SK-N-SH (cell line): ENCODE results near the gene KIF9. TPM values are rescaled to one million over a fixed set of nuclear protein-coding genes. Genes with fewer than 3 reads are reported as not detected.
"Not testable (repeated sequence)": the region's sequence is repeated elsewhere in the genome, so short reads cannot be mapped to it uniquely, and the experiment has no call there.

Experiments
- CTCF ChIA-PET: fragments of 300-600, 350-600 bp; formaldehyde crosslinking; extraction: SDS; loops from one replicate; lab custom pipeline; 2021; lab: Yijun Ruan, JAX
- POLR2A ChIA-PET: fragments of 350-600 bp; sonication (Branson Sonifier 250); formaldehyde crosslinking; extraction: SDS; loops from one replicate; lab custom pipeline; 2020; ENCODE audit warnings: antibody characterized with exemption, inconsistent platforms; lab: Yijun Ruan, JAX
- DNase-seq: peaks from one replicate; pipeline ENCODE4 v3.0.0; 2012
- H2AFZ ChIP-seq: fragments of 200-600 bp; sonication (generic); 2 replicates; pipeline ENCODE4 v1.8.1; 2016; ENCODE audit warnings: antibody characterized with exemption, mild to moderate bottlenecking, low read depth
- H3F3A ChIP-seq: fragments of 200-600 bp; sonication (generic); replicated peaks from 2 replicates; pipeline ENCODE3; 2016; ENCODE audit warnings: antibody characterized with exemption, mild to moderate bottlenecking; ENCODE audit not compliant: insufficient read depth
- H3K27ac ChIP-seq, 2 experiments: fragments of 200-500 bp in 1 of 2; fragments of 200-600 bp in 1 of 2; sonication (Bioruptor generic) in 1 of 2; sonication (generic), shearing (Covaris generic) in 1 of 2; 2 replicates each; pipeline versions ENCODE4 v1.5.1 to v1.6.1; 2014 to 2016; ENCODE audit warnings: low read depth in 2 of 2, inconsistent platforms in 1 of 2, low read length in 1 of 2, mild to moderate bottlenecking in 1 of 2, mixed read lengths in 1 of 2
- H3K27me3 ChIP-seq: fragments of 200-600 bp; sonication (generic), shearing (Covaris generic); 2 replicates; pipeline ENCODE4 v1.6.1; 2016; ENCODE audit warnings: mixed run types; ENCODE audit not compliant: insufficient read depth
- H3K36me3 ChIP-seq, 2 experiments: fragments of 200-500 bp in 1 of 2; fragments of 200-600 bp in 1 of 2; sonication (Bioruptor generic) in 1 of 2; sonication (generic) in 1 of 2; replicated peaks in 1 of 2; 2 replicates each; pipeline versions ENCODE3 to v1.5.1; 2014 to 2016; ENCODE audit warnings: low read length in 1 of 2, mild to moderate bottlenecking in 1 of 2; ENCODE audit not compliant: insufficient read depth in 2 of 2, control insufficient read depth in 1 of 2
- H3K4me1 ChIP-seq, 2 experiments: fragments of 200-500 bp in 1 of 2; fragments of 200-600 bp in 1 of 2; sonication (Bioruptor generic) in 1 of 2; sonication (generic), shearing (Covaris generic) in 1 of 2; 2 replicates each; pipeline versions ENCODE4 v1.5.1 to v1.6.1; 2014 to 2016; ENCODE audit warnings: low read depth in 1 of 2, low read length in 1 of 2, mixed run types in 1 of 2; ENCODE audit not compliant: insufficient read depth in 2 of 2, control insufficient read depth in 1 of 2
- H3K4me2 ChIP-seq: fragments of 200-600 bp; sonication (generic), shearing (Covaris generic); 2 replicates; pipeline ENCODE4 v1.6.1; 2017; ENCODE audit warnings: mixed run types
- H3K4me3 ChIP-seq, 2 experiments: fragments of 200-500 bp in 1 of 2; fragments of 200-600 bp in 1 of 2; sonication (Bioruptor generic) in 1 of 2; sonication (generic), shearing (Covaris generic) in 1 of 2; 2 replicates each; pipeline versions ENCODE4 v1.5.1 to v1.8.1; 2014 to 2016; ENCODE audit warnings: low read depth in 2 of 2, inconsistent platforms in 1 of 2, low read length in 1 of 2, mild to moderate bottlenecking in 1 of 2, mixed read lengths in 1 of 2, moderate library complexity in 1 of 2
- H3K79me2 ChIP-seq: fragments of 200-600 bp; sonication (generic); 2 replicates; pipeline ENCODE4 v1.8.1; 2017; ENCODE audit warnings: mild to moderate bottlenecking; ENCODE audit not compliant: insufficient read depth
- H3K9ac ChIP-seq: fragments of 200-600 bp; sonication (generic); 2 replicates; pipeline ENCODE4 v1.6.1; 2017; ENCODE audit warnings: mixed run types
- H3K9me2 ChIP-seq: fragments of 200-600 bp; sonication (generic); 2 replicates; pipeline ENCODE4 v1.6.1; 2017; ENCODE audit warnings: mixed run types
- H3K9me3 ChIP-seq: fragments of 200-600 bp; sonication (generic); 2 replicates; pipeline ENCODE4 v1.6.1; 2017; ENCODE audit warnings: mixed run types, mild to moderate bottlenecking, moderate library complexity
- H4K20me1 ChIP-seq: fragments of 200-600 bp; sonication (generic); 2 replicates; pipeline ENCODE4 v1.6.1; 2017; ENCODE audit warnings: mild to moderate bottlenecking, mixed run types; ENCODE audit not compliant: insufficient read depth
- CHD2 ChIP-seq: fragments of 150-350 bp; IDR thresholded peaks from 2 replicates; pipeline ENCODE4 v1.6.1; 2018; ENCODE audit warnings: low read length; ENCODE audit not compliant: partially characterized antibody
- EZH2phosphoT487 ChIP-seq: fragments of 200-600 bp; sonication (generic); IDR thresholded peaks from 2 replicates; pipeline ENCODE4 v1.6.1; 2017; ENCODE audit warnings: low read depth, mixed run types, mild to moderate bottlenecking, antibody characterized with exemption, moderate library complexity, borderline replicate concordance
- FOXJ3 ChIP-seq: sonication (generic); formaldehyde crosslinking; IDR thresholded peaks from 2 replicates; pipeline ENCODE4 v1.5.1; 2020; ENCODE audit warnings: mild to moderate bottlenecking, missing genetic modification reagents
- GABPA ChIP-seq: IDR thresholded peaks from 2 replicates; pipeline ENCODE4 v1.4.0; 2012; ENCODE audit warnings: low read depth, mild to moderate bottlenecking
- GATA2 ChIP-seq: sonication (generic); formaldehyde crosslinking; IDR thresholded peaks from 2 replicates; pipeline ENCODE4 v1.5.0; 2020; ENCODE audit warnings: mild to moderate bottlenecking, missing genetic modification reagents
- JUND ChIP-seq: IDR thresholded peaks from 2 replicates; pipeline ENCODE4 v1.4.0; 2012
- MXI1 ChIP-seq: IDR thresholded peaks from 2 replicates; pipeline ENCODE4 v1.6.1; 2012; ENCODE audit warnings: mild to moderate bottlenecking, low read depth, low read length, improper control_type of control experiment
- NFIC ChIP-seq: IDR thresholded peaks from 2 replicates; pipeline ENCODE4 v1.4.0; 2012; ENCODE audit warnings: borderline replicate concordance
- NRF1 ChIP-seq: IDR thresholded peaks from 2 replicates; pipeline ENCODE4 v1.6.1; 2012; ENCODE audit warnings: low read depth, mild to moderate bottlenecking, low read length
- PBX3 ChIP-seq: IDR thresholded peaks from 2 replicates; pipeline ENCODE4; 2012
- POLR2AphosphoS5 ChIP-seq: IDR thresholded peaks from 2 replicates; pipeline ENCODE4 v1.6.1; 2012; ENCODE audit warnings: low read depth, low read length
- RAD21 ChIP-seq: IDR thresholded peaks from 2 replicates; pipeline ENCODE4 v1.6.1; 2012; ENCODE audit warnings: mild to moderate bottlenecking, low read length
- SMC3 ChIP-seq: IDR thresholded peaks from 2 replicates; pipeline ENCODE4 v1.6.1; 2012; ENCODE audit warnings: low read depth, low read length, improper control_type of control experiment
- WGBS: methylation state at CpG from one replicate; pipeline ENCODE4 v1.1.6; 2017; ENCODE audit warnings: low lambda C conversion rate; 5-methylcytosine and 5-hydroxymethylcytosine counted together
- polyA plus RNA-seq, 3 experiments: library from polyadenylated mRNA; depleted of rRNA; stranded (reverse); fragments of >200 nt; gene quantifications; 2 replicates each; pipeline ENCODE4 v1.2.3, GENCODE V29; 2012

Gene KIF9
- polyA plus RNA-seq, 1 of the 3 experiments (the other 2 are of a cell fraction), result 31.8 TPM

GRCh38 chr3:47210863-47211405 is 71.7 kb downstream of the KIF9 start:
- no peak for DNase-seq
- TF ChIP-seq GATA2 (no peak), MXI1 (no peak), RAD21 (no peak), GABPA (no peak), FOXJ3 (CRISPR knock-in tag) (no peak), POLR2AphosphoS5 (no peak)
- Histone ChIP-seq H3K4me3 (no peak overlapping the region), H3K4me2 (no peak overlapping the region), H3K36me3 (no peaks in the 10 kb centered on the region), H3K79me2 (no peaks in the 10 kb centered on the region), H3K27me3 (no peaks in the 10 kb centered on the region), H3F3A (no peaks in the 10 kb centered on the region), H3K9ac (no peak overlapping the region), H3K4me1 (no peaks in the 10 kb centered on the region), H2AFZ (no peak overlapping the region), H3K27ac (no peak overlapping the region), H3K9me2 (no peaks in the 10 kb centered on the region), H4K20me1 (no peaks in the 10 kb centered on the region), H3K9me3 (no peaks in the 10 kb centered on the region)
- POLR2A ChIA-PET, result no interaction called here
- 93% methylated on average over 3 of the region's 3 CpGs for WGBS
- CTCF ChIA-PET, result no interaction called here

DNA sequence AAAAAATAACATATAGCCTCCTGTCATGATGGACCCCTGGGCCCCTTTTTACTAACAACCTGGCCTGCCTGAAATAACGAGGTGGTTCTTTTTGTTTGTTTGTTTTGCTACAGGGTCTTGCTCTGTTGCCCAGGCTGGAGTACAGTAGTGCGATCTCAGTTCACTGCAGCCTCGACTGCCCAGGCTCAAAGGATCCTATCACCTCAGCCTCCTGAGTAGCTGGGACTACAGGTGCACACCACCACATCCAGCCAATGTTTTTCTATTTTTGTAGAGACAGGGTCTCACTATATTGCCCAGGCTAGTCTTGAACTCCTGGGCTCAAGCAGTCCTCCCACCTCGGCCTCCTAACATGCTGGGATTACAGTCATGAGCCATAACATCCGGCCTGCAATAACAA is 76.6 kb downstream of the KIF9 start:
- POLR2A ChIA-PET, H2AFZ ChIP-seq, H3K9me3 ChIP-seq, H3F3A ChIP-seq, H3K9me2 ChIP-seq, H3K36me3 ChIP-seq, H3K79me2 ChIP-seq, H3K9ac ChIP-seq, H4K20me1 ChIP-seq, H3K27me3 ChIP-seq, H3K4me2 ChIP-seq, H3K4me1 ChIP-seq, H3K27ac ChIP-seq, H3K4me3 ChIP-seq, DNase-seq, CTCF ChIA-PET: not testable (repeated sequence)
- WGBS, result 94% methylated on average over 5 of the region's 5 CpGs

- TF ChIP-seq SMC3 (no peak), RAD21 (no peak), NFIC (no peak), FOXJ3 (CRISPR knock-in tag) (no peak), PBX3 (no peak), NRF1 (no peak), CHD2 (no peak), JUND (no peak), EZH2phosphoT487 (no peak), GABPA (no peak)
- ChIA-PET POLR2A (no interaction called here), CTCF (no interaction called here)
- Histone ChIP-seq H2AFZ (no peak overlapping the region), H3K79me2 (no peaks in the 10 kb centered on the region), H3K9me2 (no peaks in the 10 kb centered on the region), H3F3A (no peaks in the 10 kb centered on the region), H4K20me1 (no peaks in the 10 kb centered on the region), H3K9me3 (no peaks in the 10 kb centered on the region), H3K27ac (no peak overlapping the region), H3K36me3 (no peaks in the 10 kb centered on the region), H3K4me2 (no peak overlapping the region), H3K4me3 (no peak overlapping the region), H3K27me3 (no peaks in the 10 kb centered on the region), H3K9ac (no peak overlapping the region), H3K4me1 (no peaks in the 10 kb centered on the region)
- DNase-seq, result no peak
These were observed 77.7 kb downstream of the KIF9 start for GRCh38 chr3:47204875-47205274.
